ENCODE measurements around the gene ATP2B1.
A peak's percentile ranks its signal among the peaks of the same experiment; 100 is the strongest.

ATP2B1 gene

DNA sequence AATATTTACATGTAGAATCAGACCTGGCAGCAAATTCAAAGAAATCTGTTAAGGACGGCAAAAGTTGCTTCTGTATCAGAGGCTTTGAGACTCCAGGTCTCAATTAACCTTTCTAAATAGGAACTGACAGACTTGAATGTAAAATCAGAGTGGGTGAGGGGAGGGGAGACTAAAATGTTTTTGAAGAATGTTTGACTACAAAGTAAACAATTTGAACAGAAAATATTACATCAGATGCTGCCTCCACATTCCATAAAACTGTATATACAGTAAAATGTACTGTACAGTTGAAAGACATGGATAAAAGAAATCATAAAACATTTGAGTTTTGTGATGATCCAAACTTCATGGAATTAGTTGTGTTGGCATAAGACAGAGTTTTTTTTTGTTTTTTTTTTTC is 133.3 kb downstream of the ATP2B1 start:
- no peak for DNase-seq

- no peak for DNase-seq
Observed at GRCh38 chr12:89574736-89575208, 133.9 kb downstream of the ATP2B1 start.

DNA sequence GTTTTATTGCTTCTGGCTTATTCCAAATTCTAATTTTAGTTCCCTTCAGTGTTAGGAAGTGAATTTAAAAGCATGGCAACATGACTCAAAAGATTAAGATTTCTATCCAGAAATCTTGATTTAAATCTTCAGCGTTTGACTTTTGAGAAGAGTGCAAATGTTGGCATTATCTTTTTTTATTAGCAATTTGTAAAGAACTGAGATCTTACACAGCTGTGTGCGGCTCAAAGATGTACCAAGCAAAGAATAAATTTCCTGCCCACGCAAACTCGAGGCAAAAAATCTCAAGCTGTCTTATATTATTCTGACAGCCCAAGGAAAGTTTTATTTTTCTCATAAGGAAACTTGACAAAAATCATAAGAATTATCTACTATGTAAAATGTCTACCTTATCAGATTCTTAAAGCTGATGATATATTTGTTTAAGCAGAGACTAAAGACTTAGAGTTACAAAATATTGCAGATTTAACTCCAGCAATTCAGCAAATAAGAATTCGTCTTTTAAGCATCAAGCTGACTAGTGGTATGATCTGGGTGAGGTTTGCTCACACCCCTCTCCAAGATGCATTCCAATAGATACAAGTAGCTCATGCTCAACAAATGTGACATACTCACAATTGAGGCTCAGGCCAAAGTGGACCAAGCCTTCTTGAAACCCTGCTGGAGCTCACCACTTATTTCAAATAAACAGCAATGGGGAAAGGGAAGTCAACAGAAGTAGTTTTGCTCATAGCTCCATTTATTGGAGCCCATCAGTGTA is 135.4 kb downstream of the ATP2B1 start:
- DNase-seq = no peak

DNA sequence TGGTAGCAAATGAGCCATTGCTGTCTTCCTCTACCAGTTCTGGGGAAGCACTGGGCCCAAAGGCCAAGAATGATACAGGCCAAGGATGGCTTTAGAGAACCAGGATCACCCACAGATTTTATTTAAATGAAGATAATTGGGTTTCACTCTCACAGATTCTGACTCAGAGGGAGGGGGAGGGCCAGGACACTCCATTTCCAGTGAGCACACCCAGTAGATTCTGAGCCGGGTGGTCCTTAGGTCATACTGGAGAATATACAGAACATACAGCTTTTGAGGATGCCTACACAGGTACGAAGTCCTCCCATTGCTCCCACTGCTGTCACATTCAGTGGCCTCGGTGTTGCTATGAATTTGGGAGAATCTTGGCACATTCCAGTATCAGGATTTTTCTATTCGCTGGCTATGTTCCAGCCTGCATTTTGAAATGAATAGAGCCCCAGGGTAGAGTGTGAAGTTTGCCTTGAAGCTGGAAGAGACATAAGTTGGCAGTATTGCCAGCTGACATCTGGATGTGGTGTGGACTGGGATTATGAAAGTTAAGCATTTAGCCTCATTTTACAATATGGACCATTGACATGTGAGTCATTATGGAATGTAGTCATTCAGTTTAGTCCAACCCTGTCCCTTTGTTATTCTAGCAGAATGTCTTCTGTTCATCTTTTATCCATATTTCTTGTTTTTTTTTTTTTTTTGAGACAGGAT is 137.0 kb downstream of the ATP2B1 start:
- no peak for DNase-seq

DNA sequence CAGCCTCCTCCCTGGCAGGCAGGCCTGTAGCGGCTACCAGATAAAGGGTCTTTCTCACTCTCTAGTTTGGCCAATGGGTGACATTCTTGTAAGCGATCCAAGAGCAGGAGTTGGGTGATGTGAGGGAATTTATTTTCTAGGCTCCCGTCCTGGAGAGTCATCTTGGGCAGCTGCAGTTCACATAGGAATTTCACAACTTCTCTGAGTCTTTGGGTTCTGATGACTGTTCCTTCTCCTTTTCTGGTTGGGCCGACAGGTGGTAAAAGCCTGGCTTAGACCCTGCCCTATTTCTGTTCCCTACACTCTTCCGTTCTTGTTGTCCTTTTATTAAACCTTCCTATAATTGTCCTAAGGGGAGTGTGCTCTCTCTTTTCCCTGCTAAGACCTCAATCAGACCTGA is 140.2 kb downstream of the ATP2B1 start:
- no peak for DNase-seq

DNA sequence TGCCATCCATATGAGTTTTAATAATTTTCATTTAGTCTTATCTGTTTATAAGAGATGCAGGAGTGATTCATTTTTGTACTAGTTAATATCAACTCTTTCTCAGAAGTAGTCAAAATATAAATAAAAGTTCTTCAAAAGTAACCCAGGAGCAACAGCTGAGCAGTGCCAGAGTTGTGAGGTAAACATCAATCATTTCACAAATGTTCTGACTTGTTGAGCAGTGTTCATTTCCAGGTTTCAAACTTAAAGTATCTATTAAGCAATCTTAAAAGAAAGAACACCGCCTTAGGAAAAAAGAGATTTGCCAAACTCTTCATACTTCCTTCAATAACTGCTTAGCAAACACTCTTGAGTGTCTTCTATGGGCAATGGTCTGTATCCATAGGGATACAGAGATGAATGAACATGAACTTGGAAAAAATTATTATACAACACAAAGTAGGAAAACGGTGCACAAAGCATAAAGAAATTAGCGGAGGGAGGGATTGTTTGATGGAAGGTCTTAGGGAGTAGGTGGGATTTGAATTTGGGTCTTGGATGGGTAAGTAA is 140.9 kb downstream of the ATP2B1 start:
- no peak for DNase-seq

GRCh38 chr12:89566615-89567014 is 142.0 kb downstream of the ATP2B1 start:
- DNase-seq = no peak

DNA sequence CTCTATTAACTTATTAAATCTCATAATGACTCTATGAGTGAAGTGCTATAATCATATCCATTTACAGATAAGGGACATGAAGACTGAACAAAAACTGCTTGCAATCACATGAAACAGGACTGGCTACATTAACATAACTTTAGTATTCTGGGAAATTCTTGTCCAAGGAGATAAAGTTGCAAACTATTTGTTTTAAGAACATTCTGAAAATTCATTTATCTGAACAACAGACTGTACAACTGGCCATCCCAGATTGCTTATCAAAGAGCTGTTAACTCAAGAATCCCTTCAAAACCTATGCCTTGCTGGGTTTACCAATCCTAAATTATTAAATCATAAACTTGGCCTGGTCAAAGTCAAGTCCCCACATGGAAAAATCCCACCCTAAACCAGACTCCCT is 143.6 kb downstream of the ATP2B1 start:
- no peak for DNase-seq

DNA sequence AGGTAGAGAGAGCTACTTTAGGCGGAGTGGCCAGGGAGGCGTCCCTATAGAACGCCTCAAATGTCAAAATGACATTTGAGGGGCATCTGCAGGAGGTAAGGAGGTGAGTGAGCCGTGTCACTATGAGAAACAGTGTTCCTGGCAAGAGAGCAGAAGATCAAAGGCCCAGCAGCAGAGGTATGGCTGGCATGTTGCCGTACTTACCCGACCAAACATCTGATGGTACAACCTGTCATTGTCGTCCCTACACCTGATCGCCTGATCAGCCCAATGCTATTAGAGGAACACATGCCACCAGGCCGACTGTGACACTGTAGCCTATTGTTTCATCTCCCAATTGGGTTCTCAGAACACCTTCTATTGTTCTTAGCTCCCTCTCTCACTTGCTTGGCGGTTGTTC is 148.9 kb downstream of the ATP2B1 start:
- no peak for DNase-seq

DNA sequence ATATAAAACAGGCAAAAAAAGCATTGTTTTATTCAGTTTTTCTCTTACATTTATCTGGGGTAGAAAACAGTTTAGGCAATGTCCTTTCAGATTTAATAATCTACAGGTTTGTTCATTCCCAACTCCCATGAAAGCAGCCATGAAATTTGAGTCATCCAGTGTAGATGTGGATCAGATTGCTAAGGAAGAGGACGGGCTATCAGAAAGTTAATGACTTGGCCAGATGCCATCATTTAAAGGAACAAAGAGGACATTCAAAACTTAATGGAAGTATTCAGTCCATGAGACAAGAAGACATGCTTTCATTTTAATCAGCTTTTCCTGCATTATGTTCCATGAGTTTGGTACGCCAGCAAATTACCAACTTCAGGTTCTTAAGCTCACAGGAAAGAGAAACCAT is 151.7 kb downstream of the ATP2B1 start:
- DNase-seq = no peak

GRCh38 chr12:89552376-89552775 is 156.3 kb downstream of the ATP2B1 start:
- DNase-seq = no peak

- DNase-seq = no peak
Observed at GRCh38 chr12:89551747-89552146, 156.9 kb downstream of the ATP2B1 start.

DNA sequence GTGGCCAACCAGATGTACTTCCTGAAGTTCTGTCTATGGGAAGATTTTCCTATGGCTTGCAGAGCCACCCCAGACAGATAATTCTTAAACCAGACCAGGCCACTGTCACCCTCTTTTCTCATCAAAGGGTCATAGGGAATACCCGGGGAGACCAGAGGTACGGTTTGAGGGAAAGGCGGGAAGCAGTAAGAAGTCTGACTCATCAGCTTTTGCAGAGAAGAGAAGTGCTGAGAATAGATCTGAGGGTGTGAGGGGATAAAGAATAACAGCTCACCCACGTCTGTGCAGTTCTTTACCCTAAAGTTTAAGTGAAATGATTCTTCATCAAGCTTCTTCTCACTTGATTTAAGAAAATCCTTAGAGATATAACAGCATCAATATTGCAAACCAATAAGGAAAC is 161.5 kb downstream of the ATP2B1 start:
- no peak for DNase-seq

DNA sequence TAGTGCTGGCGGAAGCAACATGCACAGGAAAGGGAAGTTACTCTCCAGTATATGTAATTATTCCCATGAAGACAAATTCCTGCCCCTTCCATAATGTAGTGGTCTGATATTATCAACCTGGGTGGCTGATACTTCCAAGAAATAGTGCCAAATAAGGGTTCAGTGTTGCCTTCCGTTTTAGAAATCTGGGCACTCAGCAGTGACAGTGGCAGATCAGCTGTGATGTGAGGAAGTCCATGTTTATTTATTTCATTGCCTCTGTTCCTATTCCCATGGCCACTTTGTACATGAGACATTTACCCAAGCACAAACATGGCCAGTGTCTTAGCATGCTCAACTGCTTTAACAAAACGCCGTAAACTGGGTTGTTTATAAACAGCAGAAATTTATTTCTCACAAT is 162.5 kb downstream of the ATP2B1 start:
- no peak for DNase-seq

DNA sequence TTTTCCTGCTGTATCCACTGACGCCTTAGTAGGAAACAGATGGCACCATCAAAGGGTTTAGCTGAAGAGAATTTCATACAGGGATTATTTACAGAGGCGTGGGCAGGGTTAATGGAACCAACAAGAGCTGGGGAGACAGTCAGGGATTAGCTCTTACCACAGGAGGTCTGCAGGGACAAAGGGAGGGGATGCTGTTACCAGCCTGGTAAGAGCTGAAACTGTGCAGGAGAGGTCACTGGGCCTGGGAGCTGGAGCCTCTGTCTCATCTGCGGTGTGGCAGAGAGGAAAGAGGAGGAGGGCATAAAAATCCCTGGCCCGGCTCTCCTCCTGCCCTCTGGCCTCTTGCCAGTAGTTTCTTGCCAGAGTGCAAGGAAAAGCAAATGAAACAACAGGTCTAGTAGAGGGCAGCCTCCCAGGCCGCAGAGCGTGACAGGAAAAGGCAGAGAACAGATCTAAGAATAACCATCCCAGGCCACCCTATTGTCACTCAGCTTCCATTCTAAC is 163.9 kb downstream of the ATP2B1 start:
- DNase-seq = peak; percentile 61 to 77

- no peak for DNase-seq
Observed at GRCh38 chr12:89544022-89544421, 164.6 kb downstream of the ATP2B1 start.

DNA sequence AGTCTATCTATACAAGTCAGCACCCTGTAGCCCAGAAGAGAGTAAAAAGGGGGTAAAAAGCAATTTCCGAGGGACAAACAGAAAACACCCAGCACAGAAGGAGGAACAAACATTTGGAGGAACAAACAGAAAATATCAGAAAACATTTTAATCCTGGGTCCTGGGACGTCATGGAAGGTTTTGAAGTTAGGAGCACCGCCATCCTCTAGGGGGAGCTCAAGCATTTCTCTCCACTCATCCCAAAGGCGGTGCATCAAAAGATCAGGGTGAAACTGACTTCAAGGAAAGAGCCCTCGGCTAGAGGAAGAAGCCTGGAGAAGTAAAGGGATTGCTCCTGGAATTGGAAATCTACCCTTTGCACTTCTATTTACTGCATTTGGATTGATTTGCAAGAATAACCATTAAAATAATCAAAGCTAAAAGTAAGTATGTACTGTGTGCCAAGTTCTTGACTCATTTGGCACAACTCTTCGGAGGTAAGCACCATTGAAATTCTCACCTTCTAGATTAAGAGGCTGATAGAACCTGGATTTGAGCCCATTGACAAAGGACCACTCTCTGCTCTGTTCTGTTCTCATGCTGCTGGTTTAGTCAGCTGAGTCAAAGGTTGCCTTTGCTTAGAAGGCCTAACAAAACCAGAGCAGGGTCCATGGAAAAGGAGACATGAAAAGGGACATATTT is 165.6 kb downstream of the ATP2B1 start:
- peak; percentile 57 for DNase-seq

DNA sequence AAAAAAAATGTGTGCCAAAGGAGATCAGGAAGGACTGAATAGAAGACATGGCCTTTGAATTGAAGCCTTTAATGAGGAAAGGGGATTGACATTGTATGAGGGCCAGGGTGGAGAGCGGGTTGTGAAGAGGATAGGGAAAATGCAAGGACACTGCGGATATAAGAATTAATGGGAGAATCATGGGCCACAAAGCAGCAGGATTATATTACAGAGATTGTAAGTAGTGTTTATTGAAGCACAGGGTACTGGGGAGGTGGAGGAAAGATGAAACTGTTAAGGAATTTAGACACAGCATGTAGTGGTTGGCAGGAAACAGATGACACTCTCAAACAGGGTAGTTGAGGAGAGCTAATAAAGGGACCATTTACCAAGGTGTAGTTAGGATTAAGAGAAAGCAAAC is 166.4 kb downstream of the ATP2B1 start:
- DNase-seq = no peak

DNA sequence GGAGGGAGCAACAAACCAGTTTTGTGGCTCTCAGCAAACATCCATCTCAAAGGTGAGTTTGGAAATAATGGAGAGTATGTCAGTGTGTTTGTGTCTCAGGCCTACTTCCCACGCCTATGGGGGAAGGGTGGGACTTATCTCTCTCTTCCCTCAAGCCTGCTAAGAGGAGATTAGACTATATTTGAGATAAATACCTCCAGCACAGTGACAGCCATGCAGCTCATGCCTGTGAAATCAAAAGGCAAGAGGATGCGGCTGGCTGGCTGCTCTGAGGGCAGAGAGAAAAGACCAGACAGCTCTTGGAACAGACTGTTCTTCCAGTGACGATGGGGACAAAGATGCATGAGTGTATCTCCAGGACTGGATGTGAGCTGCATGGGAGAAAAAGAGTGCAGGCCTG is 168.1 kb downstream of the ATP2B1 start:
- DNase-seq = no peak

DNA sequence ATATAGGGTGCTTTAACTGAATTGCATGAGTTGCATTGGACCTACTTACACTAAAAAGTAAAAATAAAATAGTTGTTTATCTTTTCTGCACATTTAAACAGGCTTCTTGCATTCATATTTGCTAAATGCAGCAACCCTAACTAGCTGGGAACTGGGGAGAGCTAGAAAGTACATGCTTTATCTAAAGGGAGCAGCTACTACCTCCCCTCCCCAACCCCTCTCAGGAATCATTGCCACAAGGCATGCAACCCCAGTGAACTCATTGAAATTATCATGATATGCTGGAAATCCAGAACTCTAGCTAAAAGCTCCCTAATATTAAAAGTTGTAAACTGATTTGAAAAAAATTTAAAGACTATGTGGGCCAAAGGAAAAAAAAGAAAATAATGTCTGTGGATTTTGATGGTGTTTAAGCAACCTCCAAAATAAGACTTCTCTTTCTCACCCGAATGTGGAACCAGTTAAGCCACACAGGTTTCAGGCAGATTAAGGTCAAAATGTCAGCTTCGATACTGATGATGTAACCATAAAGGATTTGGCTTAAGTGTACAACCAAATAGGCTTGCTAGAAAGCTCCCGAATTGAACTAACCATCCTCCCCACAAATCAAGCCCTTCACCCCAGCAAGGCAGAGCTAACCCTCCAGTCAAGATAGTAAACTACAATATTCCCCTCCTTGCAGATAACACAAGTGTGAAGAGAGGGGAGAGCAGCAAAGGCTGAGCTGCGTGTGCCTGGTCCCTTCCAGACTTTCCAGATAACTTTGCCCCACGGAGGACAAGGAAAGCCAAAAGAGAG is 169.0 kb downstream of the ATP2B1 start:
- DNase-seq = no peak

DNA sequence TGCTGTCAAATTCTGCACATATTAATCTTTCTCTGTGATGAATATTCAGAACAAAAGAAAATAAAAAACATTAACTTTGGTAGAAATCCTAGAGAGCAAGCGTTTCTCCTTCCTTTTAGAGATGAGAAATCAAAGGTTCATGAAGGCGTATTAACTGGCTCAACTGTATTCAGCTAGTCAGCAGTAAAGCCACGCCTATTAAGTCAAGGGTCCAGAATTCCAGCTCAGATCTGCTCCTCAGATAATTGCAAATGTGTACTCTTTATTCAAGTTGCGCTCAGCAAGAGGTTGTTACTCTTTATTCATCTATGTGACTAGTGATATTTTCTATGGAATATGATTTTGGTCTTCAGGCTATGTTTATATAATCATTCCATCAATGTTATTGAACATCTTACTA is 169.7 kb downstream of the ATP2B1 start:
- DNase-seq = no peak

Data from SHP77 (cell line).